MCF 10A (cell line): ENCODE results near the gene ARHGAP44. TPM values are rescaled to one million over a fixed set of nuclear protein-coding genes. Genes with fewer than 3 reads are reported as not detected.

ENCODE experiments used
- BruUV-seq: library from RNA; stranded (reverse); fragments of 400-500 nt; replicated peaks from 2 replicates; lab custom pipeline; 2021; lab: Mats Ljungman, UMichigan
- CTCF ChIA-PET: fragments of 300-600 bp; sonication (Branson Sonifier 250); formaldehyde crosslinking; extraction: SDS; loops from one replicate; lab custom pipeline; 2021; ENCODE audit warnings: antibody characterized with exemption, inconsistent platforms; lab: Yijun Ruan, JAX
- POLR2A ChIA-PET: fragments of 300-600, 350-650 bp; sonication (Branson Sonifier 250); formaldehyde crosslinking; extraction: SDS; loops from one replicate; lab custom pipeline; 2020; ENCODE audit warnings: antibody characterized with exemption, inconsistent platforms; lab: Yijun Ruan, JAX
- DNase-seq: peaks from one replicate; pipeline ENCODE4 v3.0.0-alpha.2; 2018; ENCODE audit not compliant: unreplicated experiment
- H3K27ac Mint-ChIP-seq: one replicate; pipeline ENCODE4 v1.8.0; 2022; ENCODE audit warnings: mild to moderate bottlenecking, low read depth, mixed read lengths; ENCODE audit not compliant: unreplicated experiment
- H3K27me3 Mint-ChIP-seq: one replicate; pipeline ENCODE4 v1.8.0; 2022; ENCODE audit warnings: mixed read lengths; ENCODE audit not compliant: insufficient read depth, unreplicated experiment
- H3K36me3 Mint-ChIP-seq: one replicate; pipeline ENCODE4 v1.8.0; 2022; ENCODE audit warnings: mild to moderate bottlenecking, moderate library complexity, mixed read lengths; ENCODE audit not compliant: insufficient read depth, unreplicated experiment
- H3K4me1 Mint-ChIP-seq: one replicate; pipeline ENCODE4 v1.8.0; 2022; ENCODE audit warnings: mixed read lengths; ENCODE audit not compliant: insufficient read depth, unreplicated experiment
- H3K4me3 Mint-ChIP-seq: one replicate; pipeline ENCODE4 v1.8.0; 2022; ENCODE audit warnings: mild to moderate bottlenecking, moderate library complexity, mixed read lengths; ENCODE audit not compliant: unreplicated experiment
- H3K9me3 Mint-ChIP-seq: one replicate; pipeline ENCODE4 v1.8.0; 2022; ENCODE audit warnings: mixed read lengths; ENCODE audit not compliant: unreplicated experiment
- CTCF ChIP-seq: fragments of 200-600 bp; IDR thresholded peaks from one replicate; pipeline ENCODE4 v1.8.0; 2022; ENCODE audit warnings: antibody characterized with exemption, mild to moderate bottlenecking; ENCODE audit not compliant: unreplicated experiment
- intact Hi-C: fragments of 100-400 bp; cut with micrococcal nuclease; formaldehyde crosslinking; loops from 2 replicates; pipeline ENCODE4 v1.14.1; 2022
- total RNA-seq: library from RNA; stranded (reverse); gene quantifications from 2 replicates; pipeline ENCODE4 v1.2.3, GENCODE V29; 2022

The ARHGAP44 gene
- total RNA-seq, 1 experiment from 2014 or later = 1.3 TPM

- POLR2A ChIA-PET = interaction anchor here (0.6 to 3.4 kb wide), 3 partner anchors 14 to 1731 kb away, joined by 3 to 23 read pairs (median 3); partner anchors contain the start of gene ELAC2
- no TSS peak for BruUV-seq
- no peaks in the 10 kb centered on the region for H3K36me3 Mint-ChIP-seq
- intact Hi-C loops = loop anchor here (2.0 to 10.0 kb wide), 4 partner anchors 199 to 1270 kb away; partner anchors contain the start of gene HS3ST3B1
- CTCF ChIA-PET = interaction anchor here (0.5 to 5.3 kb wide), 38 partner anchors 8 to 1894 kb away, joined by 3 to 100 read pairs (median 5); partner anchors contain the start of gene ELAC2
- no peak overlapping the region for H3K27ac Mint-ChIP-seq
- H3K9me3 Mint-ChIP-seq = no peaks in the 10 kb centered on the region
- peaks cover 5% of the 10 kb centered on the region for H3K4me1 Mint-ChIP-seq
- H3K4me3 Mint-ChIP-seq = no peak overlapping the region
- peak; percentile 65 for TF ChIP-seq CTCF
- DNase-seq = peak; percentile 57
- H3K27me3 Mint-ChIP-seq = peaks cover 37% of the 10 kb centered on the region
Observed at GRCh38 chr17:13031718-13032350, 242.5 kb downstream of the ARHGAP44 start.

GRCh38 chr17:13035420-13035819, 246.1 kb downstream of the ARHGAP44 start:
- POLR2A ChIA-PET = no interaction called here
- intact Hi-C loops = loop anchor here (10.0 kb wide), 2 partner anchors 299 to 559 kb away; no protein-coding TSS in a partner anchor
- no peak for DNase-seq
- no peak for TF ChIP-seq CTCF
- peaks cover 27% of the 10 kb centered on the region for H3K27me3 Mint-ChIP-seq
- H3K27ac Mint-ChIP-seq = no peak overlapping the region
- no peaks in the 10 kb centered on the region for H3K9me3 Mint-ChIP-seq
- BruUV-seq = no TSS peak
- no peak overlapping the region for H3K4me3 Mint-ChIP-seq
- CTCF ChIA-PET = no interaction called here
- H3K4me1 Mint-ChIP-seq = peaks cover 2% of the 10 kb centered on the region
- no peaks in the 10 kb centered on the region for H3K36me3 Mint-ChIP-seq

GRCh38 chr17:13036751-13037150, 247.5 kb downstream of the ARHGAP44 start:
- BruUV-seq = no TSS peak
- Mint-ChIP-seq H3K9me3 (no peaks in the 10 kb centered on the region), H3K36me3 (peaks cover under 1% of the 10 kb centered on the region), H3K4me1 (no peaks in the 10 kb centered on the region), H3K27ac (no peak overlapping the region), H3K27me3 (peaks cover 36% of the 10 kb centered on the region), H3K4me3 (no peak overlapping the region)
- ChIA-PET POLR2A (no interaction called here), CTCF (interaction anchor here (1.4 kb wide), 1 partner anchor 8 kb away, joined by 4 read pairs; no protein-coding TSS in a partner anchor)
- no peak for TF ChIP-seq CTCF
- intact Hi-C loops = loop anchor here (10.0 kb wide), 2 partner anchors 298 to 558 kb away; no protein-coding TSS in a partner anchor
- DNase-seq = no peak

- H3K9me3 Mint-ChIP-seq = no peaks in the 10 kb centered on the region
- no peaks in the 10 kb centered on the region for H3K4me1 Mint-ChIP-seq
- TF ChIP-seq CTCF = no peak
- CTCF ChIA-PET = interaction anchor here (0.6 to 4.8 kb wide), 2 partner anchors 8 to 950 kb away, joined by 4 to 53 read pairs; no protein-coding TSS in a partner anchor
- H3K36me3 Mint-ChIP-seq = peaks cover 6% of the 10 kb centered on the region
- BruUV-seq = no TSS peak
- intact Hi-C loops = loop anchor here (10.0 kb wide), 2 partner anchors 296 to 556 kb away; no protein-coding TSS in a partner anchor
- H3K4me3 Mint-ChIP-seq = no peak overlapping the region
- H3K27me3 Mint-ChIP-seq = peaks cover 50% of the 10 kb centered on the region
- DNase-seq = no peak
- no peak overlapping the region for H3K27ac Mint-ChIP-seq
- POLR2A ChIA-PET = interaction anchor here (1.4 kb wide), 1 partner anchor 21 kb away, joined by 3 read pairs; no protein-coding TSS in a partner anchor
Observed at GRCh38 chr17:13038931-13039665, 249.8 kb downstream of the ARHGAP44 start.
